ENCODE data around the gene ADSS1. TPM values are rescaled to one million over a fixed set of nuclear protein-coding genes. Genes with fewer than 3 reads are reported as not detected.
"Not testable (repeated sequence)": the region's sequence is repeated elsewhere in the genome, so short reads cannot be mapped to it uniquely, and the experiment has no call there.

ADSS1 gene
- polyA plus RNA-seq, 3 donors, result 14.7 to 18.6 (median 16.3) TPM

- no peak for DNase-seq
These were observed 9.3 kb upstream of the ADSS1 start for GRCh38 chr14:104714681-104715080.

- no peak for DNase-seq
These were observed 8.6 kb upstream of the ADSS1 start for GRCh38 chr14:104715416-104715815.

- no peak for DNase-seq
These were observed 8.2 kb upstream of the ADSS1 start for GRCh38 chr14:104715871-104716270.

GRCh38 chr14:104717137-104717536 is 6.9 kb upstream of the ADSS1 start:
- DNase-seq, result no peak

- no peak for DNase-seq
These were observed 6.4 kb upstream of the ADSS1 start for GRCh38 chr14:104717646-104718045.

GRCh38 chr14:104718147-104718546 is 5.9 kb upstream of the ADSS1 start:
- DNase-seq, result no peak

GRCh38 chr14:104718871-104719270 is 5.2 kb upstream of the ADSS1 start:
- no peak for DNase-seq

GRCh38 chr14:104719343-104719742 is 4.7 kb upstream of the ADSS1 start:
- DNase-seq, result no peak

- no peak for DNase-seq
These were observed 2.3 kb upstream of the ADSS1 start for GRCh38 chr14:104721505-104722431.

GRCh38 chr14:104722938-104723650 is 935 bp upstream of the ADSS1 start:
- DNase-seq, result no peak

GRCh38 chr14:104724407-104724980 is 465 bp downstream of the ADSS1 start:
- no peak for DNase-seq

- DNase-seq, result no peak
These were observed 1.1 kb downstream of the ADSS1 start for GRCh38 chr14:104724981-104725771.

GRCh38 chr14:104725772-104726548 is 1.9 kb downstream of the ADSS1 start:
- DNase-seq, result no peak

- no peak for DNase-seq
These were observed 2.8 kb downstream of the ADSS1 start for GRCh38 chr14:104726600-104727451.

GRCh38 chr14:104728631-104729030 is 4.6 kb downstream of the ADSS1 start:
- DNase-seq, result no peak

GRCh38 chr14:104729176-104729834 is 5.3 kb downstream of the ADSS1 start:
- DNase-seq, result not testable (repeated sequence)

GRCh38 chr14:104729835-104730181 is 5.8 kb downstream of the ADSS1 start:
- no peak for DNase-seq

GRCh38 chr14:104730487-104730886 is 6.5 kb downstream of the ADSS1 start:
- no peak for DNase-seq
